ENCODE data around the gene AJM1.

DNA sequence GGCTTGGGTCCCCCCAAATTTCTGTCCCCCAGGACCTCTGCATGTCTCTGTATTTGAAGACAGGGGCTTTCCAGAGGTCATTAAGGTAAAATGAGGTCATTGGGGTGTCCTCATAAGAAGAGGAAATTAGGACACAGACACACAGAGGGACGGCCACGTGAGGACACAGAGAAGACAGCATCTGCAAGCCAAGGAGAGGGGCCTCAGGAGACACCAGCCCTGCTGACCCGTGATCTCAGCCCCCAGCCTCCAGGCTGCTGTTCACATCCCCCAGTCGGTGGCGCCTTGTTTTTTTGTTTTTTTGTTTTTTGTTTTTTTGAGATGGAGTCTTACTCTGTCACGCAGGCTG is 47.3 kb upstream of the AJM1 start:
- TF ChIP-seq, protein P1, sequence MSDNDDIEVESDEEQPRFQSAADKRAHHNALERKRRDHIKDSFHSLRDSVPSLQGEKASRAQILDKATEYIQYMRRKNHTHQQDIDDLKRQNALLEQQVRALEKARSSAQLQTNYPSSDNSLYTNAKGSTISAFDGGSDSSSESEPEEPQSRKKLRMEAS (IDR thresholded peaks at IDR 0.05), result no peak
- no peak for TF ChIP-seq BACH1 (IDR thresholded peaks at IDR 0.05; ENCODE audit: low read length)
- TF ChIP-seq, protein P2, sequence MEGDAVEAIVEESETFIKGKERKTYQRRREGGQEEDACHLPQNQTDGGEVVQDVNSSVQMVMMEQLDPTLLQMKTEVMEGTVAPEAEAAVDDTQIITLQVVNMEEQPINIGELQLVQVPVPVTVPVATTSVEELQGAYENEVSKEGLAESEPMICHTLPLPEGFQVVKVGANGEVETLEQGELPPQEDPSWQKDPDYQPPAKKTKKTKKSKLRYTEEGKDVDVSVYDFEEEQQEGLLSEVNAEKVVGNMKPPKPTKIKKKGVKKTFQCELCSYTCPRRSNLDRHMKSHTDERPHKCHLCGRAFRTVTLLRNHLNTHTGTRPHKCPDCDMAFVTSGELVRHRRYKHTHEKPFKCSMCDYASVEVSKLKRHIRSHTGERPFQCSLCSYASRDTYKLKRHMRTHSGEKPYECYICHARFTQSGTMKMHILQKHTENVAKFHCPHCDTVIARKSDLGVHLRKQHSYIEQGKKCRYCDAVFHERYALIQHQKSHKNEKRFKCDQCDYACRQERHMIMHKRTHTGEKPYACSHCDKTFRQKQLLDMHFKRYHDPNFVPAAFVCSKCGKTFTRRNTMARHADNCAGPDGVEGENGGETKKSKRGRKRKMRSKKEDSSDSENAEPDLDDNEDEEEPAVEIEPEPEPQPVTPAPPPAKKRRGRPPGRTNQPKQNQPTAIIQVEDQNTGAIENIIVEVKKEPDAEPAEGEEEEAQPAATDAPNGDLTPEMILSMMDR (IDR thresholded peaks at IDR 0.05; ENCODE audit: control extremely low read depth in 1 of 3, insufficient read depth in 1 of 3, low read depth in 1 of 3, low read length in 3 of 3), result no peak
- TF ChIP-seq TCF12 (IDR thresholded peaks at IDR 0.05; ENCODE audit: low read depth, low read length), result no peak
- no peak for TF ChIP-seq SIN3A (conservative IDR thresholded peaks at IDR 0.05 in 1 of 2, IDR thresholded peaks at IDR 0.05 in 1 of 2; ENCODE audit: low read depth in 1 of 2, low read length in 2 of 2)
- TF ChIP-seq POLR2A (IDR thresholded peaks at IDR 0.05; ENCODE audit: control extremely low read depth in 1 of 2, low read depth in 2 of 2, low read length in 2 of 2), result no peak
- no peak for TF ChIP-seq BRCA1 (IDR thresholded peaks at IDR 0.05; ENCODE audit: low read depth, low read length)
- TF ChIP-seq RAD21 (IDR thresholded peaks at IDR 0.05 in 1 of 2, conservative IDR thresholded peaks at IDR 0.05 in 1 of 2; ENCODE audit: low read depth in 2 of 2, low read length in 2 of 2), result no peak
- no peak for TF ChIP-seq SRF (IDR thresholded peaks at IDR 0.05; ENCODE audit: low read depth, low read length)
- TF ChIP-seq SP1 (IDR thresholded peaks at IDR 0.05; ENCODE audit: low read depth, low read length), result no peak
- no peak for TF ChIP-seq RXRA (IDR thresholded peaks at IDR 0.05; ENCODE audit: insufficient read depth, low read depth, low read length)
- no peak for TF ChIP-seq CEBPB (IDR thresholded peaks at IDR 0.05; ENCODE audit: low read depth, low read length)

Measured in H1 (cell line).